Stimulated activated CD4-positive, alpha-beta T cell treated with anti-CD3 and anti-CD28 coated beads, Interleukin-4, amount 100 ng/mL, for 1 hour (primary cell): Measurements from ENCODE around the gene STK32C.
"Not testable (repeated sequence)": the region's sequence is repeated elsewhere in the genome, so short reads cannot be mapped to it uniquely, and the experiment has no call there.

Experiments used
- DNase-seq: peaks from one replicate; pipeline ENCODE4 v3.0.0-alpha.2; 2020

STK32C gene

GRCh38 chr10:132299371-132300336, 8.1 kb downstream of the STK32C start:
- DNase-seq: no peak

GRCh38 chr10:132298038-132298881, 9.5 kb downstream of the STK32C start:
- DNase-seq: no peak

GRCh38 chr10:132297526-132297925, 10.2 kb downstream of the STK32C start:
- DNase-seq: no peak

- DNase-seq: no peak
These were observed 10.9 kb downstream of the STK32C start for GRCh38 chr10:132296666-132297443.

GRCh38 chr10:132295481-132295880, 12.3 kb downstream of the STK32C start:
- DNase-seq: not testable (repeated sequence)

GRCh38 chr10:132294561-132295318, 13.0 kb downstream of the STK32C start:
- no peak for DNase-seq

- no peak for DNase-seq
These were observed 13.8 kb downstream of the STK32C start for GRCh38 chr10:132293813-132294520.

GRCh38 chr10:132293201-132293812, 14.4 kb downstream of the STK32C start:
- DNase-seq: no peak

GRCh38 chr10:132292287-132293200, 15.2 kb downstream of the STK32C start:
- DNase-seq: no peak

- DNase-seq: no peak
These were observed 15.9 kb downstream of the STK32C start for GRCh38 chr10:132291826-132292225.

GRCh38 chr10:132290631-132291030, 17.1 kb downstream of the STK32C start:
- no peak for DNase-seq

- DNase-seq: no peak
These were observed 18.3 kb downstream of the STK32C start for GRCh38 chr10:132289439-132289838.

GRCh38 chr10:132283604-132284382, 24.0 kb downstream of the STK32C start:
- no peak for DNase-seq

GRCh38 chr10:132282667-132283603, 24.8 kb downstream of the STK32C start:
- no peak for DNase-seq

GRCh38 chr10:132281915-132282666, 25.7 kb downstream of the STK32C start:
- no peak for DNase-seq

- no peak for DNase-seq
These were observed 27.1 kb downstream of the STK32C start for GRCh38 chr10:132280646-132281074.
